HG02852 (cell line): Measurements from ENCODE around the gene CLPTM1L.

Source experiments
- ATAC-seq: cut with Tn5 transposase; IDR thresholded peaks from one replicate; pipeline ENCODE4 v1.9.1; 2021; ENCODE audit warnings: mild to moderate bottlenecking, moderate library complexity; ENCODE audit not compliant: unreplicated experiment

Gene CLPTM1L

GRCh38 chr5:1344975-1345838 is at the start of gene CLPTM1L:
CLPTM1L (minus strand) TSS chr5:1345099; CDS start chr5:1344841, 258 bp downstream.
- peak; percentile 65 for ATAC-seq

- ATAC-seq = no peak
Measured at GRCh38 chr5:1393571-1394501, 48.9 kb upstream of the CLPTM1L start.

GRCh38 chr5:1392801-1393565 is 48.1 kb upstream of the CLPTM1L start:
- ATAC-seq = no peak

- no peak for ATAC-seq
Measured at GRCh38 chr5:1392261-1392660, 47.4 kb upstream of the CLPTM1L start.

GRCh38 chr5:1391691-1392090 is 46.8 kb upstream of the CLPTM1L start:
- ATAC-seq = no peak

- ATAC-seq = no peak
Measured at GRCh38 chr5:1390861-1391600, 46.1 kb upstream of the CLPTM1L start.

DNA sequence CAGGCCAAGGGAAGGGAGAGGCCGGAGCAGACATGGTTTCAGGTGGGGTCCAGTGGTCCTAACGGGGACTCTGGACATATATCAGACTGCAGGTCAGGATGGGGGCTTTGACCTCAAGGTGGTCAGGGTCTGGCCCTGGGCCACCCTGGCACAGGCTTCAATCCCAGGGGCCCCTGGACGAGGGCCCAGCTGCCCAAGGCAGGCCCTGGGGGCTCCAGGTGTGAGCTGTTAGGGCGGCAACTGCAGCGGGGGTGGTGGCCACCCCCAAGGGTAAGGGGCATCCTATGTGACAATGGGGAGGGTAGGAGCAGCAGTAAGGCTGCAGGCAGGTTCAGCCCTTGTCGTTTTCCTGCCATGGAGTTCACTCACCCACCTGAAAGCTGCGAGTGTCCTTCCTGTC is 45.4 kb upstream of the CLPTM1L start:
- no peak for ATAC-seq

- no peak for ATAC-seq
Measured at GRCh38 chr5:1388383-1388967, 43.6 kb upstream of the CLPTM1L start.

- ATAC-seq = no peak
Measured at GRCh38 chr5:1387876-1388275, 43.0 kb upstream of the CLPTM1L start.

- ATAC-seq = no peak
Measured at GRCh38 chr5:1387059-1387755, 42.3 kb upstream of the CLPTM1L start.

DNA sequence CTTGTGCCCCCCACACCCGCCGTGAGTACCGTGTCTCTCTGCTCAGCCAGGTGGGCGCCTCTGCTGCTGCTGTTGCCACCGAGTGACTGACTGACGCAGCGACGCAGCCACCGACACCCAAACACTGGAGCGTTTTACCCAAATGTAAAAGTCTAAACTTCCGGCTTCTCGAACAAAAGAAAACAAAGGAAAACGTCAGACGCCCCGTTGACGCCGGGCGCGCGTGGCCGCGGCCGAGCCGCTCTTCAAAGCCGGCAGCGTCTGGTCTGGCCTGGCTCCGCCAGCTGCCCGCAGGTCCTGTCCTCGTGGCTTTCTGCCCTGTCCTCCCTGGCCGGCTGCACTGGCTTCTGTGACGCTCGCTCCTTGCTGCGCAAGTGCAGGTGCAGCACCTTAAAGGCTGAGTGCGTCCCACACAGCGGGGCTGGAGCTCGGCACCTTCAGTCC is 41.4 kb upstream of the CLPTM1L start:
- peak; percentile 46 for ATAC-seq

GRCh38 chr5:1385395-1386273 is 40.7 kb upstream of the CLPTM1L start:
- ATAC-seq = peak; percentile 94

GRCh38 chr5:1384521-1384920 is 39.6 kb upstream of the CLPTM1L start:
- no peak for ATAC-seq

- ATAC-seq = no peak
Measured at GRCh38 chr5:1383886-1384401, 39.0 kb upstream of the CLPTM1L start.

GRCh38 chr5:1383344-1383743 is 38.4 kb upstream of the CLPTM1L start:
- ATAC-seq = no peak

GRCh38 chr5:1382248-1382700 is 37.4 kb upstream of the CLPTM1L start:
- no peak for ATAC-seq

DNA sequence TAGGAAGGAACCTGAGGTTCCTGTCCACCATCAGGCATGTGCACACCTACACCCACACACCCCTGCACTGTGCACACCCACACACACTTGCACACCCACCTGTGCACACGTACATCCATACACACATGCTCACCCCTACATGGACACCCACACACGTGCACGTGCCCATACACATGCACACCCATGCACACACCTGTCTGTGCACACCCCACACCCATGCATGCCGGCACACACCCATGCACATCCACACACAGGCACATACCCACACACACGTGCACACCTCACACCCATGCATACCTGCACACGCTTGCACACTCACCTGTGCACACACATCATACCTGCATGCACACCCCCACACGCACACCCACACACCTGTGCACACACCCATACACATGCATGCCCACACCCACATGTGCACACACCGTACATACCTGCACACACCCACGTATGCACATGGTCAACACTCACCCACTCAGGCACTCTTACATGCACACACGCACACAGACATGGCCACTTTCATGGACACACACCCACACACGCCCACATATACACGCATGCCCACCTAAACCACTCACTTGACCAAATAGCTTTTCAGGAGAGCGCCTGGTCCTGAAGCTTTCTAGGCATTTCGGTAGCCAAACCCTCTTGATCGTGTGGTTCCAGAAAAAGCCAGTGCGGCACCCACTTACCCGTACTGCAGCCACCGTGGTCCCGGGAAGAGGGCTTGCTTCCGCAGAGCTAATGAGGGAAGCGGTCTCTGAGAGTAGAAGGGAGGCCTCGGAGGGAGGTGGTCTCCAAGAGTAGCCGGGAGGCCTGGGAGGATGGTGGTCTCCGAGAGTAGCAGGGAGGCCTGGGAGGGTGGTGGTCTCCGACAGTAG is 36.7 kb upstream of the CLPTM1L start:
- ATAC-seq = no peak
